SK-N-SH (cell line): Measurements from ENCODE around the gene RFLNA. TPM values are rescaled to one million over a fixed set of nuclear protein-coding genes. Genes with fewer than 3 reads are reported as not detected.

ENCODE experiments used
- CTCF ChIA-PET: fragments of 300-600, 350-600 bp; formaldehyde crosslinking; extraction: SDS; loops from one replicate; lab custom pipeline; 2021; lab: Yijun Ruan, JAX
- POLR2A ChIA-PET: fragments of 350-600 bp; sonication (Branson Sonifier 250); formaldehyde crosslinking; extraction: SDS; loops from one replicate; lab custom pipeline; 2020; ENCODE audit warnings: antibody characterized with exemption, inconsistent platforms; lab: Yijun Ruan, JAX
- DNase-seq: peaks from one replicate; pipeline ENCODE4 v3.0.0; 2012
- H2AFZ ChIP-seq: fragments of 200-600 bp; sonication (generic); 2 replicates; pipeline ENCODE4 v1.8.1; 2016; ENCODE audit warnings: antibody characterized with exemption, mild to moderate bottlenecking, low read depth
- H3F3A ChIP-seq: fragments of 200-600 bp; sonication (generic); replicated peaks from 2 replicates; pipeline ENCODE3; 2016; ENCODE audit warnings: antibody characterized with exemption, mild to moderate bottlenecking; ENCODE audit not compliant: insufficient read depth
- H3K27ac ChIP-seq, 2 experiments: fragments of 200-500 bp in 1 of 2; fragments of 200-600 bp in 1 of 2; sonication (Bioruptor generic) in 1 of 2; sonication (generic), shearing (Covaris generic) in 1 of 2; 2 replicates each; pipeline versions ENCODE4 v1.5.1 to v1.6.1; 2014 to 2016; ENCODE audit warnings: low read depth in 2 of 2, inconsistent platforms in 1 of 2, low read length in 1 of 2, mild to moderate bottlenecking in 1 of 2, mixed read lengths in 1 of 2
- H3K27me3 ChIP-seq: fragments of 200-600 bp; sonication (generic), shearing (Covaris generic); 2 replicates; pipeline ENCODE4 v1.6.1; 2016; ENCODE audit warnings: mixed run types; ENCODE audit not compliant: insufficient read depth
- H3K36me3 ChIP-seq, 2 experiments: fragments of 200-500 bp in 1 of 2; fragments of 200-600 bp in 1 of 2; sonication (Bioruptor generic) in 1 of 2; sonication (generic) in 1 of 2; replicated peaks in 1 of 2; 2 replicates each; pipeline versions ENCODE3 to v1.5.1; 2014 to 2016; ENCODE audit warnings: low read length in 1 of 2, mild to moderate bottlenecking in 1 of 2; ENCODE audit not compliant: insufficient read depth in 2 of 2, control insufficient read depth in 1 of 2
- H3K4me1 ChIP-seq, 2 experiments: fragments of 200-500 bp in 1 of 2; fragments of 200-600 bp in 1 of 2; sonication (Bioruptor generic) in 1 of 2; sonication (generic), shearing (Covaris generic) in 1 of 2; 2 replicates each; pipeline versions ENCODE4 v1.5.1 to v1.6.1; 2014 to 2016; ENCODE audit warnings: low read depth in 1 of 2, low read length in 1 of 2, mixed run types in 1 of 2; ENCODE audit not compliant: insufficient read depth in 2 of 2, control insufficient read depth in 1 of 2
- H3K4me2 ChIP-seq: fragments of 200-600 bp; sonication (generic), shearing (Covaris generic); 2 replicates; pipeline ENCODE4 v1.6.1; 2017; ENCODE audit warnings: mixed run types
- H3K4me3 ChIP-seq, 2 experiments: fragments of 200-500 bp in 1 of 2; fragments of 200-600 bp in 1 of 2; sonication (Bioruptor generic) in 1 of 2; sonication (generic), shearing (Covaris generic) in 1 of 2; 2 replicates each; pipeline versions ENCODE4 v1.5.1 to v1.8.1; 2014 to 2016; ENCODE audit warnings: low read depth in 2 of 2, inconsistent platforms in 1 of 2, low read length in 1 of 2, mild to moderate bottlenecking in 1 of 2, mixed read lengths in 1 of 2, moderate library complexity in 1 of 2
- H3K79me2 ChIP-seq: fragments of 200-600 bp; sonication (generic); 2 replicates; pipeline ENCODE4 v1.8.1; 2017; ENCODE audit warnings: mild to moderate bottlenecking; ENCODE audit not compliant: insufficient read depth
- H3K9ac ChIP-seq: fragments of 200-600 bp; sonication (generic); 2 replicates; pipeline ENCODE4 v1.6.1; 2017; ENCODE audit warnings: mixed run types
- H3K9me2 ChIP-seq: fragments of 200-600 bp; sonication (generic); 2 replicates; pipeline ENCODE4 v1.6.1; 2017; ENCODE audit warnings: mixed run types
- H3K9me3 ChIP-seq: fragments of 200-600 bp; sonication (generic); 2 replicates; pipeline ENCODE4 v1.6.1; 2017; ENCODE audit warnings: mixed run types, mild to moderate bottlenecking, moderate library complexity
- H4K20me1 ChIP-seq: fragments of 200-600 bp; sonication (generic); 2 replicates; pipeline ENCODE4 v1.6.1; 2017; ENCODE audit warnings: mild to moderate bottlenecking, mixed run types; ENCODE audit not compliant: insufficient read depth
- CHD2 ChIP-seq: fragments of 150-350 bp; IDR thresholded peaks from 2 replicates; pipeline ENCODE4 v1.6.1; 2018; ENCODE audit warnings: low read length; ENCODE audit not compliant: partially characterized antibody
- EP300 ChIP-seq, 2 experiments: IDR thresholded peaks; 2 replicates each; pipeline versions ENCODE4 v1.4.0 to v1.6.1; 2012; ENCODE audit warnings: borderline replicate concordance in 1 of 2, low read depth in 1 of 2, low read length in 1 of 2
- EZH2phosphoT487 ChIP-seq: fragments of 200-600 bp; sonication (generic); IDR thresholded peaks from 2 replicates; pipeline ENCODE4 v1.6.1; 2017; ENCODE audit warnings: low read depth, mixed run types, mild to moderate bottlenecking, antibody characterized with exemption, moderate library complexity, borderline replicate concordance
- FOSL2 ChIP-seq: IDR thresholded peaks from 2 replicates; pipeline ENCODE4 v1.4.0; 2012; ENCODE audit warnings: low read depth, mild to moderate bottlenecking, moderate library complexity, borderline replicate concordance
- FOXM1 ChIP-seq: IDR thresholded peaks from 2 replicates; pipeline ENCODE4 v1.4.0; 2012; ENCODE audit warnings: low read depth, mild to moderate bottlenecking
- GABPA ChIP-seq: IDR thresholded peaks from 2 replicates; pipeline ENCODE4 v1.4.0; 2012; ENCODE audit warnings: low read depth, mild to moderate bottlenecking
- JUND ChIP-seq: IDR thresholded peaks from 2 replicates; pipeline ENCODE4 v1.4.0; 2012
- MEF2A ChIP-seq: IDR thresholded peaks from 2 replicates; pipeline ENCODE4 v1.4.0; 2012; ENCODE audit warnings: low read depth, borderline replicate concordance
- POLR2AphosphoS5 ChIP-seq: IDR thresholded peaks from 2 replicates; pipeline ENCODE4 v1.6.1; 2012; ENCODE audit warnings: low read depth, low read length
- RFX5 ChIP-seq: IDR thresholded peaks from 2 replicates; pipeline ENCODE4 v1.6.1; 2012; ENCODE audit warnings: mild to moderate bottlenecking, improper control_type of control experiment, low read length
- RXRA ChIP-seq: IDR thresholded peaks from 2 replicates; pipeline ENCODE4 v1.4.0; 2012; ENCODE audit warnings: low read depth, mild to moderate bottlenecking, borderline replicate concordance
- SIN3A ChIP-seq: IDR thresholded peaks from 2 replicates; pipeline ENCODE4 v1.6.1; 2012; ENCODE audit warnings: low read depth, mild to moderate bottlenecking, low read length, moderate library complexity, borderline replicate concordance
- SMC3 ChIP-seq: IDR thresholded peaks from 2 replicates; pipeline ENCODE4 v1.6.1; 2012; ENCODE audit warnings: low read depth, low read length, improper control_type of control experiment
- TAF1 ChIP-seq: IDR thresholded peaks from 2 replicates; pipeline ENCODE4 v1.6.1; 2012; ENCODE audit warnings: low read depth, mild to moderate bottlenecking, low read length, moderate library complexity, borderline replicate concordance
- TEAD4 ChIP-seq: IDR thresholded peaks from 2 replicates; pipeline ENCODE4 v1.4.0; 2012; ENCODE audit warnings: mild to moderate bottlenecking, borderline replicate concordance; ENCODE audit not compliant: insufficient read depth
- ZBTB33 ChIP-seq: IDR thresholded peaks from 2 replicates; pipeline ENCODE4 v1.4.0; 2012; ENCODE audit warnings: low read depth, borderline replicate concordance
- WGBS: methylation state at CpG from one replicate; pipeline ENCODE4 v1.1.6; 2017; ENCODE audit warnings: low lambda C conversion rate; 5-methylcytosine and 5-hydroxymethylcytosine counted together
- polyA plus RNA-seq, 3 experiments: library from polyadenylated mRNA; depleted of rRNA; stranded (reverse); fragments of >200 nt; gene quantifications; 2 replicates each; pipeline ENCODE4 v1.2.3, GENCODE V29; 2012
- TF ChIP-seq, protein P1 (sequence below): IDR thresholded peaks from 2 replicates; pipeline ENCODE4 v1.4.0; 2012; ENCODE audit warnings: low read depth
- TF ChIP-seq, protein P2 (sequence below): IDR thresholded peaks from 2 replicates; pipeline ENCODE4; 2012
- TF ChIP-seq, protein P3 (sequence below): fragments of 150-350 bp; IDR thresholded peaks from 2 replicates; pipeline ENCODE4 v1.6.1; 2016; ENCODE audit warnings: mild to moderate bottlenecking, low read depth, low read length

Gene RFLNA
- polyA plus RNA-seq, 1 of the 3 experiments (the other 2 are of a cell fraction): 0.10 TPM

DNA sequence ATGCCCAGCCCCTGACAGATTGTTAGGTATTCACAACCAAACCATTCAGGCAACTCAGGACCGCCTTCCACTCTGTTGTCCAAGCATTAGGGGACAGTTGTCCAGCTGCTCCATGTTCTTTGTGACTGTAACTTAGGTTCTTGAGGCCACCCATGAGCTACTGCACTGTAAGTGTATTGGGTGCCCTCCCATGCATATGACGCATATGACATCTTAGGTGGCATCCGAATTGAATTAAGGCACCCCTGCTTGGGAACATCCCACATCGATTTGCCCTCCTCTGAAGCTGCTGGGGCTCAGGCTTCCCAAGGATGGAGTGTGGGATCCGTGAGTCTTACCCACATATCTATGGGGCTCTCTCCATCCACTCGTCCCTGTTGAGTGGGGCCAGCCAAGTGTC, 17.7 kb downstream of the RFLNA start:
- H2AFZ ChIP-seq: no peak overlapping the region
- CTCF ChIA-PET: no interaction called here
- H3K27me3 ChIP-seq: no peaks in the 10 kb centered on the region
- no peaks in the 10 kb centered on the region for H3K9me3 ChIP-seq
- H3K4me2 ChIP-seq: no peak overlapping the region
- WGBS: 76% methylated on average over 5 of the region's 6 CpGs
- H3K9me2 ChIP-seq: no peaks in the 10 kb centered on the region
- POLR2A ChIA-PET: interaction anchor here (0.6 kb wide), 1 partner anchor 205 kb away, joined by 3 read pairs; no protein-coding TSS in a partner anchor
- no peaks in the 10 kb centered on the region for H3K36me3 ChIP-seq
- DNase-seq: no peak
- no peaks in the 10 kb centered on the region for H3F3A ChIP-seq
- H3K27ac ChIP-seq: no peak overlapping the region
- no peak overlapping the region for H3K9ac ChIP-seq
- no peaks in the 10 kb centered on the region for H3K79me2 ChIP-seq
- no peaks in the 10 kb centered on the region for H4K20me1 ChIP-seq
- TF ChIP-seq TAF1: no peak
- no peak for TF ChIP-seq GABPA
- TF ChIP-seq CHD2: no peak
- TF ChIP-seq EP300 (IDR thresholded peaks at IDR 0.05; ENCODE audit: borderline replicate concordance in 1 of 2, low read depth in 1 of 2, low read length in 1 of 2): no peak
- no peak for TF ChIP-seq SMC3
- TF ChIP-seq, protein P1, sequence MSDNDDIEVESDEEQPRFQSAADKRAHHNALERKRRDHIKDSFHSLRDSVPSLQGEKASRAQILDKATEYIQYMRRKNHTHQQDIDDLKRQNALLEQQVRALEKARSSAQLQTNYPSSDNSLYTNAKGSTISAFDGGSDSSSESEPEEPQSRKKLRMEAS: no peak
- no peak for TF ChIP-seq ZBTB33
- TF ChIP-seq EZH2phosphoT487: no peak
- TF ChIP-seq POLR2AphosphoS5: no peak
- no peak for TF ChIP-seq TEAD4
- no peak for TF ChIP-seq SIN3A
- TF ChIP-seq, protein P2, sequence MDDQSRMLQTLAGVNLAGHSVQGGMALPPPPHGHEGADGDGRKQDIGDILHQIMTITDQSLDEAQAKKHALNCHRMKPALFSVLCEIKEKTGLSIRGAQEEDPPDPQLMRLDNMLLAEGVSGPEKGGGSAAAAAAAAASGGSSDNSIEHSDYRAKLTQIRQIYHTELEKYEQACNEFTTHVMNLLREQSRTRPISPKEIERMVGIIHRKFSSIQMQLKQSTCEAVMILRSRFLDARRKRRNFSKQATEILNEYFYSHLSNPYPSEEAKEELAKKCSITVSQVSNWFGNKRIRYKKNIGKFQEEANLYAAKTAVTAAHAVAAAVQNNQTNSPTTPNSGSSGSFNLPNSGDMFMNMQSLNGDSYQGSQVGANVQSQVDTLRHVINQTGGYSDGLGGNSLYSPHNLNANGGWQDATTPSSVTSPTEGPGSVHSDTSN: no peak
- TF ChIP-seq MEF2A: no peak
- TF ChIP-seq JUND: no peak
- TF ChIP-seq FOXM1: no peak
- no peak for TF ChIP-seq RFX5
- TF ChIP-seq, protein P3, sequence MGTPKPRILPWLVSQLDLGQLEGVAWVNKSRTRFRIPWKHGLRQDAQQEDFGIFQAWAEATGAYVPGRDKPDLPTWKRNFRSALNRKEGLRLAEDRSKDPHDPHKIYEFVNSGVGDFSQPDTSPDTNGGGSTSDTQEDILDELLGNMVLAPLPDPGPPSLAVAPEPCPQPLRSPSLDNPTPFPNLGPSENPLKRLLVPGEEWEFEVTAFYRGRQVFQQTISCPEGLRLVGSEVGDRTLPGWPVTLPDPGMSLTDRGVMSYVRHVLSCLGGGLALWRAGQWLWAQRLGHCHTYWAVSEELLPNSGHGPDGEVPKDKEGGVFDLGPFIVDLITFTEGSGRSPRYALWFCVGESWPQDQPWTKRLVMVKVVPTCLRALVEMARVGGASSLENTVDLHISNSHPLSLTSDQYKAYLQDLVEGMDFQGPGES: no peak
- TF ChIP-seq FOSL2: no peak
- TF ChIP-seq RXRA: no peak
- H3K4me3 ChIP-seq: no peak overlapping the region
- no peaks in the 10 kb centered on the region for H3K4me1 ChIP-seq
